ENCODE measurements around the gene KCTD14. TPM values are rescaled to one million over a fixed set of nuclear protein-coding genes. Genes with fewer than 3 reads are reported as not detected.
A peak's percentile ranks its signal among the peaks of the same experiment; 100 is the strongest.

Gene KCTD14
- total and polyA plus RNA-seq, 4 donors: 0.70 to 7.3 (median 6.7) TPM

DNA sequence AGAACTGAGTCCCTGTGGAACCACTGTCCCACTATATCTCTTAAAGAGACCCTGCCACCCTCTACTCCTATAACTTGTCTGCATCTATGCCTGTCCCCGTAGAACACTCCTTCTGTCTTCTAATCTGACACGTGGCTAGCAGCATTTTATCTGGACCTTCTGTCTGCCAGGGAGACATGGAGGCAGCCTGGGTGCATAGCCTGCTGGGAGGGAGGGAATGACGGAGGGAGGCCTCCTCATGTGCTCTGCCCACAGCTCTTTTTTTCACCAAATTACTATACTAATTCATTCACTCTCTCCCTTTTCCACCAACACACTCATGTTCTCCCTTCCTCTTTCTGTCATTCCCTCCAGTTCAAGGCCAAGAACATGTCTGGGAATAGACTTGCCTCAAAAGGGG lies 33.0 kb upstream of the KCTD14 start:
- no peak overlapping the region for H3K4me3 ChIP-seq (ENCODE audit: low read depth in 1 of 3, low read length in 3 of 3)
- TF ChIP-seq, protein P1, sequence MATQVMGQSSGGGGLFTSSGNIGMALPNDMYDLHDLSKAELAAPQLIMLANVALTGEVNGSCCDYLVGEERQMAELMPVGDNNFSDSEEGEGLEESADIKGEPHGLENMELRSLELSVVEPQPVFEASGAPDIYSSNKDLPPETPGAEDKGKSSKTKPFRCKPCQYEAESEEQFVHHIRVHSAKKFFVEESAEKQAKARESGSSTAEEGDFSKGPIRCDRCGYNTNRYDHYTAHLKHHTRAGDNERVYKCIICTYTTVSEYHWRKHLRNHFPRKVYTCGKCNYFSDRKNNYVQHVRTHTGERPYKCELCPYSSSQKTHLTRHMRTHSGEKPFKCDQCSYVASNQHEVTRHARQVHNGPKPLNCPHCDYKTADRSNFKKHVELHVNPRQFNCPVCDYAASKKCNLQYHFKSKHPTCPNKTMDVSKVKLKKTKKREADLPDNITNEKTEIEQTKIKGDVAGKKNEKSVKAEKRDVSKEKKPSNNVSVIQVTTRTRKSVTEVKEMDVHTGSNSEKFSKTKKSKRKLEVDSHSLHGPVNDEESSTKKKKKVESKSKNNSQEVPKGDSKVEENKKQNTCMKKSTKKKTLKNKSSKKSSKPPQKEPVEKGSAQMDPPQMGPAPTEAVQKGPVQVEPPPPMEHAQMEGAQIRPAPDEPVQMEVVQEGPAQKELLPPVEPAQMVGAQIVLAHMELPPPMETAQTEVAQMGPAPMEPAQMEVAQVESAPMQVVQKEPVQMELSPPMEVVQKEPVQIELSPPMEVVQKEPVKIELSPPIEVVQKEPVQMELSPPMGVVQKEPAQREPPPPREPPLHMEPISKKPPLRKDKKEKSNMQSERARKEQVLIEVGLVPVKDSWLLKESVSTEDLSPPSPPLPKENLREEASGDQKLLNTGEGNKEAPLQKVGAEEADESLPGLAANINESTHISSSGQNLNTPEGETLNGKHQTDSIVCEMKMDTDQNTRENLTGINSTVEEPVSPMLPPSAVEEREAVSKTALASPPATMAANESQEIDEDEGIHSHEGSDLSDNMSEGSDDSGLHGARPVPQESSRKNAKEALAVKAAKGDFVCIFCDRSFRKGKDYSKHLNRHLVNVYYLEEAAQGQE (IDR thresholded peaks at IDR 0.05): no peak
- TF ChIP-seq HNF4A (conservative IDR thresholded peaks at IDR 0.05) (no peak), FOXA1 (IDR thresholded peaks at IDR 0.05) (no peak), NR2F2 (IDR thresholded peaks at IDR 0.05) (no peak), HNF4G (IDR thresholded peaks at IDR 0.05) (no peak), TAF1 (conservative IDR thresholded peaks at IDR 0.05) (no peak), RXRA (IDR thresholded peaks at IDR 0.05) (no peak)
- peak overlapping the region in 1 of 2 donors; percentile 17 for H3K27ac ChIP-seq (ENCODE audit: low read depth in 1 of 2, low read length in 2 of 2)
- H3K27me3 ChIP-seq (ENCODE audit: control insufficient read depth in 4 of 4, insufficient read depth in 4 of 4, low read length in 3 of 4): no peaks in the 10 kb centered on the region
- no peak for DNase-seq (ENCODE audit: low spot score)
- no peaks in the 10 kb centered on the region for H3K9me3 ChIP-seq (ENCODE audit: control insufficient read depth in 4 of 4, low read length in 3 of 4)
- no peak overlapping the region for H3K9ac ChIP-seq (ENCODE audit: low read depth in 1 of 2, low read length in 2 of 2)
- H3K4me1 ChIP-seq (ENCODE audit: control insufficient read depth in 4 of 4, insufficient read depth in 4 of 4, low read length in 3 of 4): peaks cover 4 to 37% (median 21%) of the 10 kb centered on the region in 4 donors
- H3K36me3 ChIP-seq (ENCODE audit: control insufficient read depth in 4 of 4, insufficient read depth in 3 of 4, low read depth in 1 of 4, low read length in 3 of 4): no peaks in the 10 kb centered on the region
- 85% methylated on average over 3 of the region's 3 CpGs for WGBS

GRCh38 chr11:78054971-78055370 lies 31.9 kb upstream of the KCTD14 start:
- Histone ChIP-seq H3K36me3 (ENCODE audit: control insufficient read depth in 4 of 4, insufficient read depth in 3 of 4, low read depth in 1 of 4, low read length in 3 of 4) (no peaks in the 10 kb centered on the region), H3K9ac (ENCODE audit: low read depth in 1 of 2, low read length in 2 of 2) (no peak overlapping the region), H3K4me3 (ENCODE audit: low read depth in 1 of 3, low read length in 3 of 3) (no peak overlapping the region), H3K27ac (ENCODE audit: low read depth in 1 of 2, low read length in 2 of 2) (peak overlapping the region in 1 of 2 donors; percentile 3), H3K27me3 (ENCODE audit: control insufficient read depth in 4 of 4, insufficient read depth in 4 of 4, low read length in 3 of 4) (no peaks in the 10 kb centered on the region), H3K9me3 (ENCODE audit: control insufficient read depth in 4 of 4, low read length in 3 of 4) (no peaks in the 10 kb centered on the region), H3K4me1 (ENCODE audit: control insufficient read depth in 4 of 4, insufficient read depth in 4 of 4, low read length in 3 of 4) (peaks cover 2 to 26% (median 17%) of the 10 kb centered on the region in 4 donors)
- no peak for DNase-seq (ENCODE audit: low spot score)
- 38% methylated on average over 4 of the region's 4 CpGs for WGBS
- TF ChIP-seq FOXA2 (IDR thresholded peaks at IDR 0.05) (peak; percentile 36), EGR1 (IDR thresholded peaks at IDR 0.05; ENCODE audit: low read depth in 2 of 2) (peak in 1 of 2 donors; percentile 36), SP1 (IDR thresholded peaks at IDR 0.05) (peak; percentile 82), HNF4A (conservative IDR thresholded peaks at IDR 0.05) (peak; percentile 86 to 90), NR2F2 (IDR thresholded peaks at IDR 0.05) (no peak), RXRA (IDR thresholded peaks at IDR 0.05) (peak; percentile 98 to 99), FOXA1 (IDR thresholded peaks at IDR 0.05) (peak; percentile 20), RAD21 (IDR thresholded peaks at IDR 0.05) (peak in 1 of 2 donors; percentile 33), JUND (IDR thresholded peaks at IDR 0.05) (peak; percentile 32 to 49), YY1 (IDR thresholded peaks at IDR 0.05) (no peak), HNF4G (IDR thresholded peaks at IDR 0.05) (peak; percentile 30)
- TF ChIP-seq, protein P2, sequence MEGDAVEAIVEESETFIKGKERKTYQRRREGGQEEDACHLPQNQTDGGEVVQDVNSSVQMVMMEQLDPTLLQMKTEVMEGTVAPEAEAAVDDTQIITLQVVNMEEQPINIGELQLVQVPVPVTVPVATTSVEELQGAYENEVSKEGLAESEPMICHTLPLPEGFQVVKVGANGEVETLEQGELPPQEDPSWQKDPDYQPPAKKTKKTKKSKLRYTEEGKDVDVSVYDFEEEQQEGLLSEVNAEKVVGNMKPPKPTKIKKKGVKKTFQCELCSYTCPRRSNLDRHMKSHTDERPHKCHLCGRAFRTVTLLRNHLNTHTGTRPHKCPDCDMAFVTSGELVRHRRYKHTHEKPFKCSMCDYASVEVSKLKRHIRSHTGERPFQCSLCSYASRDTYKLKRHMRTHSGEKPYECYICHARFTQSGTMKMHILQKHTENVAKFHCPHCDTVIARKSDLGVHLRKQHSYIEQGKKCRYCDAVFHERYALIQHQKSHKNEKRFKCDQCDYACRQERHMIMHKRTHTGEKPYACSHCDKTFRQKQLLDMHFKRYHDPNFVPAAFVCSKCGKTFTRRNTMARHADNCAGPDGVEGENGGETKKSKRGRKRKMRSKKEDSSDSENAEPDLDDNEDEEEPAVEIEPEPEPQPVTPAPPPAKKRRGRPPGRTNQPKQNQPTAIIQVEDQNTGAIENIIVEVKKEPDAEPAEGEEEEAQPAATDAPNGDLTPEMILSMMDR (IDR thresholded peaks at IDR 0.05; ENCODE audit: low read depth, low read length, missing input control): no peak
- TF ChIP-seq, protein P1 (IDR thresholded peaks at IDR 0.05): no peak

Measured in liver (tissue), 9 donors.